Fibroblast of lung (primary cell): Measurements from ENCODE around the gene LDLRAD4. TPM values are rescaled to one million over a fixed set of nuclear protein-coding genes. Genes with fewer than 3 reads are reported as not detected.

ENCODE experiments used
- DNase-seq, 2 donors: peaks; one replicate each; pipeline versions ENCODE4 v3.0.0 to v3.0.0-alpha.2; 2010; ENCODE audit warnings: low read depth in 2 of 2
- H2AFZ ChIP-seq: 2 replicates; pipeline ENCODE4 v1.5.1; 2012; ENCODE audit warnings: low read length, control low read depth, inconsistent platforms
- H3K27ac ChIP-seq: 2 replicates; pipeline ENCODE4 v1.5.1; 2011; ENCODE audit warnings: low read length, control low read depth; ENCODE audit not compliant: insufficient read depth
- H3K27me3 ChIP-seq: 2 replicates; pipeline ENCODE4 v1.5.1; 2011; ENCODE audit warnings: mild to moderate bottlenecking, low read length; ENCODE audit not compliant: control insufficient read depth, insufficient read depth
- H3K36me3 ChIP-seq: 2 replicates; pipeline ENCODE4 v1.5.1; 2011; ENCODE audit warnings: low read length; ENCODE audit not compliant: control insufficient read depth, insufficient read depth
- H3K4me1 ChIP-seq: 2 replicates; pipeline ENCODE4 v1.5.1; 2011; ENCODE audit warnings: low read length; ENCODE audit not compliant: control insufficient read depth, insufficient read depth; ENCODE audit errors: extremely low read depth
- H3K4me2 ChIP-seq: 2 replicates; pipeline ENCODE4 v1.5.1; 2011; ENCODE audit warnings: low read length, control low read depth; ENCODE audit not compliant: insufficient read depth; ENCODE audit errors: extremely low read depth
- H3K4me3 ChIP-seq, 4 experiments: fragments of 200-600 bp in 1 of 4; sonication (generic) in 1 of 4; replicated peaks in 1 of 4; 2 replicates each; pipeline ENCODE4 v1.5.1; 2011 to 2016; ENCODE audit warnings: low read length in 4 of 4, low read depth in 3 of 4, mild to moderate bottlenecking in 3 of 4, control low read depth in 2 of 4, inconsistent platforms in 1 of 4, mixed read lengths in 1 of 4; ENCODE audit not compliant: insufficient read depth in 1 of 4; ENCODE audit errors: control extremely low read depth in 1 of 4
- H3K79me2 ChIP-seq: 2 replicates; pipeline ENCODE4 v1.5.1; 2012; ENCODE audit warnings: mild to moderate bottlenecking, low read length, inconsistent platforms; ENCODE audit not compliant: control insufficient read depth, insufficient read depth
- H3K9ac ChIP-seq: 2 replicates; pipeline ENCODE4 v1.5.1; 2011; ENCODE audit warnings: mild to moderate bottlenecking, low read length, control low read depth; ENCODE audit not compliant: insufficient read depth
- H3K9me3 ChIP-seq: 2 replicates; pipeline ENCODE4 v1.5.1; 2012; ENCODE audit warnings: low read depth, low read length; ENCODE audit not compliant: control insufficient read depth, insufficient read depth
- H4K20me1 ChIP-seq: 2 replicates; pipeline ENCODE4 v1.5.1; 2011; ENCODE audit warnings: low read length; ENCODE audit not compliant: control insufficient read depth, insufficient read depth; ENCODE audit errors: extremely low read depth
- EZH2 ChIP-seq: IDR thresholded peaks from 2 replicates; pipeline ENCODE4 v1.5.1; 2012; ENCODE audit warnings: low read length, control low read depth, mild to moderate bottlenecking; ENCODE audit errors: missing control alignments
- polyA plus RNA-seq, 2 donors: library from polyadenylated mRNA; depleted of rRNA in 1 of 2; stranded (reverse) in 1 of 2; unstranded in 1 of 2; fragments of >200 nt; gene quantifications; 2 replicates each; pipeline ENCODE4 v1.2.1, GENCODE V29; 2011 to 2012; ENCODE audit warnings: missing spikeins in 1 of 2
- total RNA-seq: library from RNA; depleted of rRNA; stranded (reverse); fragments of >200 nt; gene quantifications from 2 replicates; pipeline ENCODE4 v1.2.1, GENCODE V29; 2014
- TF ChIP-seq, protein P1 (sequence below), 2 donors: IDR thresholded peaks in 1 of 2; conservative IDR thresholded peaks in 1 of 2; 1 replicate in 1 of 2; 2 replicates in 1 of 2; pipeline ENCODE4 v1.5.1; 2011 to 2012; ENCODE audit warnings: low read length in 2 of 2, control low read depth in 1 of 2, inconsistent platforms in 1 of 2, low read depth in 1 of 2, mild to moderate bottlenecking in 1 of 2

Gene LDLRAD4
- total and polyA plus RNA-seq, 2 donors (not counting 1 experiment from before 2014, with no cell fraction given), result not detected

- no peak overlapping the region for H3K4me2 ChIP-seq
- no peak for DNase-seq
- no peaks in the 10 kb centered on the region for H3K4me1 ChIP-seq
- no peak overlapping the region for H2AFZ ChIP-seq
- no peak overlapping the region for H3K27ac ChIP-seq
- no peaks in the 10 kb centered on the region for H3K36me3 ChIP-seq
- H3K27me3 ChIP-seq, result no peaks in the 10 kb centered on the region
- H3K79me2 ChIP-seq, result no peaks in the 10 kb centered on the region
- H3K9me3 ChIP-seq, result no peaks in the 10 kb centered on the region
- TF ChIP-seq EZH2, result no peak
- TF ChIP-seq, protein P1, sequence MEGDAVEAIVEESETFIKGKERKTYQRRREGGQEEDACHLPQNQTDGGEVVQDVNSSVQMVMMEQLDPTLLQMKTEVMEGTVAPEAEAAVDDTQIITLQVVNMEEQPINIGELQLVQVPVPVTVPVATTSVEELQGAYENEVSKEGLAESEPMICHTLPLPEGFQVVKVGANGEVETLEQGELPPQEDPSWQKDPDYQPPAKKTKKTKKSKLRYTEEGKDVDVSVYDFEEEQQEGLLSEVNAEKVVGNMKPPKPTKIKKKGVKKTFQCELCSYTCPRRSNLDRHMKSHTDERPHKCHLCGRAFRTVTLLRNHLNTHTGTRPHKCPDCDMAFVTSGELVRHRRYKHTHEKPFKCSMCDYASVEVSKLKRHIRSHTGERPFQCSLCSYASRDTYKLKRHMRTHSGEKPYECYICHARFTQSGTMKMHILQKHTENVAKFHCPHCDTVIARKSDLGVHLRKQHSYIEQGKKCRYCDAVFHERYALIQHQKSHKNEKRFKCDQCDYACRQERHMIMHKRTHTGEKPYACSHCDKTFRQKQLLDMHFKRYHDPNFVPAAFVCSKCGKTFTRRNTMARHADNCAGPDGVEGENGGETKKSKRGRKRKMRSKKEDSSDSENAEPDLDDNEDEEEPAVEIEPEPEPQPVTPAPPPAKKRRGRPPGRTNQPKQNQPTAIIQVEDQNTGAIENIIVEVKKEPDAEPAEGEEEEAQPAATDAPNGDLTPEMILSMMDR (conservative IDR thresholded peaks at IDR 0.05 in 1 of 2, IDR thresholded peaks at IDR 0.05 in 1 of 2; ENCODE audit: low read depth in 1 of 2, low read length in 2 of 2), result no peak
- H3K9ac ChIP-seq, result no peak overlapping the region
- no peak overlapping the region for H3K4me3 ChIP-seq
- H4K20me1 ChIP-seq, result no peaks in the 10 kb centered on the region
Measured at GRCh38 chr18:13572721-13573120, 354.2 kb downstream of the LDLRAD4 start.

GRCh38 chr18:13573750-13574149 is 355.2 kb downstream of the LDLRAD4 start:
- H3K36me3 ChIP-seq, result no peaks in the 10 kb centered on the region
- H3K4me1 ChIP-seq, result no peaks in the 10 kb centered on the region
- H3K79me2 ChIP-seq, result no peaks in the 10 kb centered on the region
- no peak overlapping the region for H3K27ac ChIP-seq
- H4K20me1 ChIP-seq, result no peaks in the 10 kb centered on the region
- H3K4me3 ChIP-seq, result no peak overlapping the region
- no peak for DNase-seq
- H3K4me2 ChIP-seq, result no peak overlapping the region
- H3K9me3 ChIP-seq, result no peaks in the 10 kb centered on the region
- no peaks in the 10 kb centered on the region for H3K27me3 ChIP-seq
- H3K9ac ChIP-seq, result no peak overlapping the region
- no peak overlapping the region for H2AFZ ChIP-seq
- TF ChIP-seq, protein P1 (conservative IDR thresholded peaks at IDR 0.05 in 1 of 2, IDR thresholded peaks at IDR 0.05 in 1 of 2; ENCODE audit: low read depth in 1 of 2, low read length in 2 of 2), result no peak
- TF ChIP-seq EZH2, result no peak

DNA sequence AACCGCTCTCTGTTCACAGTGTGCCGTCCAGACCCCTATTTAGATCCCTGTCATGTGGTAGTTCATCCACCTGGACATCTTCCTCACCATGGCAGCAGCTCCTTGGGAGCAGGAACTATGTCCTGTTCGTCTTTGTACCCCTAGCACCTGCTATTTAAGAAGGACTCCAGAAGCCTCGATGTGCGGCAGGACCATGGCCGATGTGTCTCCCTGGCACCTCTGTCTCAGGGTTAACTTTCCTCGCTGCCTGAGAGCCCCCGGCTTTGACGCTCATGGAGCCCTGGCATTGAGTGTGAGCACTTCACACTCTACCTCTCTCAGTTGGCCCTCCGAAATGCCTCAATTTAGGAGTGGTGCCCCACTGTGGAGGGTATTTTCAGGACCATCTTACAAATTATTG is 355.8 kb downstream of the LDLRAD4 start:
- Histone ChIP-seq H4K20me1 (no peaks in the 10 kb centered on the region), H3K9ac (no peak overlapping the region), H3K4me1 (no peaks in the 10 kb centered on the region), H3K9me3 (no peaks in the 10 kb centered on the region), H3K27me3 (no peaks in the 10 kb centered on the region), H3K79me2 (no peaks in the 10 kb centered on the region), H3K4me2 (no peak overlapping the region), H3K27ac (no peak overlapping the region), H2AFZ (no peak overlapping the region), H3K36me3 (no peaks in the 10 kb centered on the region), H3K4me3 (no peak overlapping the region)
- TF ChIP-seq, protein P1 (conservative IDR thresholded peaks at IDR 0.05 in 1 of 2, IDR thresholded peaks at IDR 0.05 in 1 of 2; ENCODE audit: low read depth in 1 of 2, low read length in 2 of 2), result no peak
- no peak for TF ChIP-seq EZH2
- no peak for DNase-seq
